Hepatocyte (in vitro differentiated cells): ENCODE results near the gene TPMT.

Source experiments
- EZH2 ChIP-seq: fragments of 200-600 bp; sonication (generic); IDR thresholded peaks from 2 replicates; pipeline ENCODE4 v1.6.1; 2016; ENCODE audit warnings: antibody characterized with exemption, mild to moderate bottlenecking, borderline replicate concordance
- TF ChIP-seq, protein P1 (sequence below): fragments of 200-600 bp; sonication (generic); IDR thresholded peaks from 2 replicates; pipeline ENCODE4 v1.5.1; 2016; ENCODE audit warnings: antibody characterized with exemption, mild to moderate bottlenecking; ENCODE audit not compliant: poor library complexity

DNA sequence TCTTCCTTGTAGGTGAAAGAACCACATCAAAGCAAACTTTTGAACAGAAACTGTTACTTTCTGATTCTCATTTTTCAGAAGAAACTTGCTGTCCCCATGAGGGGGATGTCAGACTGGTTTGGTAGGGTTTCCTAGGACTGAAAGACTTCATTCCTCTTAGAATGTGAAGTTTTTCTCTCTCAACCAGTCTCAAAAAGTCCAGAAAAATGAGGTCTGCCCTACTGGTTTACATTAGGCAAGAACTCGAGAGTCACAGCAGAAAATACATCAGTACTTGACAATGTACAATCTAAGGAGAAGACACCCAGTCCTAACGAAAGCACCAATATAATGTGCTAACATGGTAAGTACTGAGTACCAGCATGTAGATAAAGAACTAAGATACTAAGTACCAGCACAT lies 19.7 kb downstream of the TPMT start:
- TF ChIP-seq, protein P1, sequence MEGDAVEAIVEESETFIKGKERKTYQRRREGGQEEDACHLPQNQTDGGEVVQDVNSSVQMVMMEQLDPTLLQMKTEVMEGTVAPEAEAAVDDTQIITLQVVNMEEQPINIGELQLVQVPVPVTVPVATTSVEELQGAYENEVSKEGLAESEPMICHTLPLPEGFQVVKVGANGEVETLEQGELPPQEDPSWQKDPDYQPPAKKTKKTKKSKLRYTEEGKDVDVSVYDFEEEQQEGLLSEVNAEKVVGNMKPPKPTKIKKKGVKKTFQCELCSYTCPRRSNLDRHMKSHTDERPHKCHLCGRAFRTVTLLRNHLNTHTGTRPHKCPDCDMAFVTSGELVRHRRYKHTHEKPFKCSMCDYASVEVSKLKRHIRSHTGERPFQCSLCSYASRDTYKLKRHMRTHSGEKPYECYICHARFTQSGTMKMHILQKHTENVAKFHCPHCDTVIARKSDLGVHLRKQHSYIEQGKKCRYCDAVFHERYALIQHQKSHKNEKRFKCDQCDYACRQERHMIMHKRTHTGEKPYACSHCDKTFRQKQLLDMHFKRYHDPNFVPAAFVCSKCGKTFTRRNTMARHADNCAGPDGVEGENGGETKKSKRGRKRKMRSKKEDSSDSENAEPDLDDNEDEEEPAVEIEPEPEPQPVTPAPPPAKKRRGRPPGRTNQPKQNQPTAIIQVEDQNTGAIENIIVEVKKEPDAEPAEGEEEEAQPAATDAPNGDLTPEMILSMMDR, result no peak
- TF ChIP-seq EZH2, result no peak
